HG03520 (cell line): ENCODE results near the gene LRRC8C.
A peak's percentile ranks its signal among the peaks of the same experiment; 100 is the strongest.

ENCODE experiments used
- ATAC-seq: cut with Tn5 transposase; IDR thresholded peaks from one replicate; pipeline ENCODE4 v1.9.1; 2021; ENCODE audit warnings: mild to moderate bottlenecking, moderate library complexity; ENCODE audit not compliant: unreplicated experiment

Gene LRRC8C

DNA sequence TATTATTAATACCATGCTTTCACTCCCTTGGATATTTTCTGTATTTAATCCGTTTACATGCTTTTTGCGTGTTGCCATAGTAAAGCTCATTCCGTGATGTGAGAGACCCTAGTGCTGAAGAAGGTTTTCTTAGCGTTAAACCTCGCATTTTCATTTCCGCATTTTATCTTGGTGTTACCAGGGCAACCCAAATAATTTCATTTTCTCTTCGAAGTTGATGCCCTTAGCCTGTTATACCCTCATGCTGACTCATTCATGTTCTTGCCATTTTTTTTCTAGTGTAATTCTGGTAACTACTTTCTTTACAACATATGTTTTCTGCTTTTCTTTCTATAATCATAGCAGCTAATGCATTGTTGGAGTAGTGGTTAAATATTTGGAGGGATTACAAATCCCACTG lies 37.2 kb downstream of the LRRC8C start:
- ATAC-seq = peak; percentile 99

DNA sequence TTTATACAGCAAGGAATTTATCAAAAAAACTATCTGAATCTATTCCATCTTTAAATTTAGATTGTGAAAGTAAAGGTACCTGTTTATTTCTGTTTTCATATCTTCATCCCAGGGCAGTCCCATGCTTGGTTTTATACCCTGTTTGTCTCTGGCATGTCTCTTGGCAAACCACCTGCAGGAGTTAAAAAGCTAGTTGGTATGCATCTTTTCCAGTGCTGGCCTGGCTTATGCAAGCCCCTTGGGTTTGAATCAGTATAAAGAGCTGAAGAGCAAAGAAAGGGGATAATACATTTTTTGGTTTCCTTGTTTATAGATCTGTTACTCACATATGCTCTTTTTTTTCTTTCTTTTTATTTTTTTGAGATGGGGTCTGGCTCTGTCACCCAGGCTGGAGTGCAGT lies 37.8 kb downstream of the LRRC8C start:
- no peak for ATAC-seq

DNA sequence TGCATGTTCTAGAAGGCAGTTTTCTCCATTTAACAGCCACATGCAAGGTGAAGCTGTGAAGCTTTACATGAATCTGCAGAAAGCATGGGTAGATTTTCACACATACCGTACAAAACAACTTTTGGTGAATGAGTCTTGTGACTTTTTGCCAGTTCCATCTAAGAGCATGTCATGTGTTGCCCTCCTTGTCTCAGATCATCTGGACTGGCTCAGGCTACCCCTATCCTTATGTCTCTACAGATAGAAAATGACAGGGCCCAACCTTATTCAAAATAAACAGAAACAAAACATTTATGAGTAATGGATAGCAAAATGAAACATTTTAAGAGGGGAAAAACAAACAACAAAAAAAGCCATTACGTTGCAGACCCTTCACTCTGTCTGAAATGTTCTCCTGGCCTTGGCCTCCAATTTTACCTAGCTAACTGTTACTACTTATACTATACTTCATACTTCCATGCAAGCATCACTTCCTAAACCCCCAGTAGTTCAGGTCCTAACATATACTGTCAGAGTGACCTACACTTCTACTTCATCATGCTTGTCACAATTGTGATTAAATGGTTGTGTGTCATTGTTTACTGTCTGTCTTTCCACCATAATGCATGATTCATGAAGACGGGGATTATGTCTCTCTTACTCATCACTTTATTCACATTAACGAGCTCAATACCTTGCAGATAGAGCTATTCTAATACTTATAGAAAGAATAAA lies 39.0 kb downstream of the LRRC8C start:
- ATAC-seq = no peak

DNA sequence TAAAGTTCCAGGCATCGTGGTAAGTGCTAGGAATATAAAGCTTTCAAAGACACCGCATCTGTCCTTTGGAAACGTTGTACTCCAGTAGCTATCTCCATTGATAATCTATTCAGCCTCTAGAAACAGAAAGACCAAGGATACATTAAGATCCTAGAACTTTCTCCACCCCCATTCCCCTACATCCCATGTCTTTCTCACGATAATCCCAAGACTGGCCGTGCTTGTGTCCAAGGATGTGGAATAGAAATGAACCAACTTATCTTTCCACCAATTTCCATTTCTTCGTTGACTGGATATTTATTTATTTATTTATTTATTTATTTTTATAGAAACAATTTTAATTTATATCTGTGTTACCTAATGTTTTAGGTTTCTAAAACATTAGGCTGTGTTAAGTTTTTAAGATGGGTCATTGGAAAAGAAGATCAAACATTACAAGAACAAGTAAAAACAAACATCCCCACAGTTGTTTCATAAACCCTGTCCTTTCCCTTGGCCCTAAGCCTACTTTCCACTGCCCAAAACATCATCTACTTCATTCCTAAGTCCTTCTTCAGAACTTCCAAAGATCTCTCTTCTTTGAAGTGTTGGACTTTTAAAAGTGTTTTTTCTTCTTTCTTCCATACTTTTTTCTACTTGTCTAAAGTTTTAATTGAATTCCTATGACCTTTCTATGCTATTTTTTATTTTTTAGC lies 39.7 kb downstream of the LRRC8C start:
- no peak for ATAC-seq

DNA sequence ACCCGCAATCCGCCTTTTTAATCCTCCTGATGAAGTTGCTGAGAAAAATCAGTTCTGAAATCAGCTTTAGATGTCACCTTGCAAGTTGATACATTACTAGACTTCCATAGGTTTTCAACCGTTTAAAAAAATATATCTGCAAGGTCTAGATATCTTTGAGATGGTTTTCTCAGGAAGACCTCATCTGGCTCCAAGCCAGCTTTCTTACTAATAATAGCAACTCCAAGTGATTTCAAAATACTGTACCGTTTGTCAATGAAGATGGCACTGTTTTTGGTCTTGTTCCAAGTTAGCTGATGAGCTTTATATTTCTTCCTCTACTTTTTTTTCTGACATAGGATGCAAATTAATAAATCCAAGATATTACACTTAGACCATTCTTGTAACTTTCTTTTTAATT lies 40.3 kb downstream of the LRRC8C start:
- no peak for ATAC-seq

DNA sequence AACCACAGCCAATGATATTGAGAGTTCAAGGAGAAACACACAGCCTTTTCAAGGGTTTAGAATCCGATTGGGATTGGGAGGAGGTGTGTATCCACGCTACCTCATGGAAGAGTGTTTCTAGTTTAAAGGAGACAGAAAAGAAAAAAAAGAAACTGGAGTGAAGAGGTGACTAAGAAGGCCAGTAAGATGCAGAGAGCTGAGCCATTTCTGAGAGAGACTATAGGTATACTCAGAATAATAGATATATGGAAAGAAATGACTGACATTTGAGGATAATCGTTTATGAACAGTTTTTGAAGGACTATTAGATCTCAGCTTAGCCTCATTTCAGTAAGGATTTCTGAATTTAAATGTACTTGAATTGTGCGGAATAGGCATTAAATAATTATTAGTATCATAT lies 42.8 kb downstream of the LRRC8C start:
- ATAC-seq = no peak

DNA sequence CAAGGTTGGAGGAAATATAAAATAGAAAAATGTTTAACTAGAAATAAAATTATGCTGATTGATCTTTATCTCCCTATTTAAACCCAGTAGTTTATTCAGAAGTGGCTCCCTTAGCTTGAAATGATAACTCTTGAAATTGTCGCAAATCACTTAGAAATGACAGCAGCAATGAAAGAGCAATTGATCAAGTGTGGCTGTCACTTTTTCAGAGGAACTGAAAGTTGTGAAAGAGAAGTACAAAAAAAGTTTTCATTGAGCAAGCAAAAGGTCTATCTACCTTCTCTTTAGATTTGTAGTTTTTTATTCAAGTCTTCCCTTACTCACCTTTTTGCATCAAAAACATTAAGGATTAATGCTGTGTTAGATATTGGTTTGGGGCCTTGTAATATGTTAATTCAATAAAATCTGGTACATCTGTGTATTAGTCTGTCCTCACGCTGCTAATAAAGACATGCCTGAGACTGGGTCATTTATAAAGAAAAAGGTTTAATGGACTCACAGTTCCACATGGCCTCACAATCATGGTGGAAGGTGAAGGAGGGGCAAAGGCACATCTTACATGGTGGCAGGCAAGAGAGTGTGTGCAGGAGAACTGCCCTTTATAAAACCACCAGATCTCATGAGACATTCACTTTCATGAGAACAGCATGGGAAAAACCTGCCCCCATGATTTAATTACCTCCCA lies 48.3 kb downstream of the LRRC8C start:
- peak; percentile 60 for ATAC-seq

DNA sequence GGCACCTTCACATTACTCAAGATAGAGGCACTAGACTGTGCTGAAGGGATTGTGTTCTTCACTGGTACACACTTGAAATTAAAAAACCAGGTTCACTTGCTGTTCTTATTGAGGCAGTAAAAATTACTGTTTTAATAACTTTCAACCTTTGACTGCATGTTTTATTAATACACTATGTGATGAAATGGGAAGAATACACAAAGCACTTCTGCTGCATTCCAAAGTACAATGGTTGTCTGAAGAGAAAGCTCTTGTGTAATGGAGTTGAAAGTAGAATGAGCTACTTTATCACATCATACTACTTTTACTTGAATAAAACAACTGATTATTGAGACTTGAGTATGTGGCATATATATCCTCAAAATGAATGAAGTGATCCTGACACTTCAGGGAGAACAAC lies 49.7 kb downstream of the LRRC8C start:
- ATAC-seq = no peak

DNA sequence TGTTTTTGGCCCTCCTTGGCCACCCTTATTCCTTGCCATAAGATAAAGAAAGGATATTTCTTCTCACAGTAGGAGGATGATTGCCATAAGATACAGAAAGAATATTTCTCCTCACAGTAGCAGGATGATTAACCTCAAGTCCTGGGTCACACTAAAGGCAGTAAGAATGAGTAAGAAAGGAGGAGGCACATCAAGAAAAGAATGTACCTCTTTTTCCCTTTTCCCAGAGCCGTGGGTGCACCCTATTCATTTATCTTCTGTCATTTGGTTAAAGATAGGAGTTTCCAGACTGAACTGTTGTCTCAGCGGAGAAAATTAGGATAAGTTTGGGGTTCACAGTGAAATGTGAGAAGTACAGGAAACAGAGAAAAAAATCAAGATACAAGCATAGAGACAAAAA lies 52.5 kb downstream of the LRRC8C start:
- no peak for ATAC-seq

DNA sequence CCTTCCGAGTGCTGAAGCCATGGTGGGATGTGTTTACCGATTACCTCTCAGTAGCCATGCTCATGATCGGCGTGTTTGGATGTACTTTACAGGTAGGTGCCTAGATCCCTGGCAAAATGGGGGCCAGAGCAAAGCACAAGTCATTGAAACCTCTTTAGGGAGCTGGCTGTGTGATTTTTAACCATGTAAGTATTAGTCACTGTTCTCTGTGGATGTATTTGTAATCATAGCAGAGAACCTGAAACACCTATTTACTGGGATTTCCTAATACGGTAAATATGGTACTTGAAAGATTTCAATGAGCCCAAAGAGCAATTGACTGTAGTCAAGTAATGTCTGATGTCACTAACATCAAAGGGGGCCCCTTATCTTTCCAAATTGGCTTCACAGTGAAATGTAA lies 53.6 kb downstream of the LRRC8C start:
- ATAC-seq = no peak

DNA sequence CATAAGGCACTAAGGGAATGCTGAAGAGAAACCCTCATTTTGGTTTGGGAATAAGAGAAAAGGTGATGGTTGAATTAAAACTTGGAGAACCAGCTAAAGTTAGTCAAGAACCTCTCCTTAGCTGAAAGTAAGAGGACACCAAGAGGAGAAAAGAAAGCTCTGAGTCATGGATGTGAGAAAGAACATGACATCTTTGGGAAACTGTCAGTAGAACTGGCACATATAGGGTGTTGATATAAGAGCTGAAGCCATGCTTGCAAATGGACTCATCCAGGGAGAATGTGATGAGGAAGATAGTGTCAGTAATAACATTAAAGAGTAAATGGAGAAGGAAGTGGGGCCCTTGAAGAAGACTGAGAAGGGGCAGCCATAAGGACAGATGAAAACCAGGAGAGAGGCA lies 54.3 kb downstream of the LRRC8C start:
- ATAC-seq = no peak

DNA sequence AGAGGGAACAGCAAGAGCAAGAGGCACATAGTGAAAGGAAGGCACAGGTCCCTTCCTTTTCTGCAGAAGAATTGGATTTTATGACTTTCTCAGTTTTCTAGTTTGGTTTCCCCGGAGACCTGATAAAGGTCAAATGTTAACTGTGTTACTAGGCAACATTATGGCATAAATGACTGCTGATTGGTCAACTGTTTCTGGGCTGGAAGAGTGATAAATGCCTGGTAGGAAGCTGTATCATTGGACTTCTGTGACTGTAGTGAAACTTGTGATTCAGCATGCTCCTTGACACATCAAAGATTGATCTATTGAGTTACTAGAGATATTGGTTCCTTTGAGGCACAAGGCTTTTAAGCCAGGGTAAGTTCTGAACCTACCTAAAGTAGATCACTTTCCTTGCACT lies 55.7 kb downstream of the LRRC8C start:
- no peak for ATAC-seq

DNA sequence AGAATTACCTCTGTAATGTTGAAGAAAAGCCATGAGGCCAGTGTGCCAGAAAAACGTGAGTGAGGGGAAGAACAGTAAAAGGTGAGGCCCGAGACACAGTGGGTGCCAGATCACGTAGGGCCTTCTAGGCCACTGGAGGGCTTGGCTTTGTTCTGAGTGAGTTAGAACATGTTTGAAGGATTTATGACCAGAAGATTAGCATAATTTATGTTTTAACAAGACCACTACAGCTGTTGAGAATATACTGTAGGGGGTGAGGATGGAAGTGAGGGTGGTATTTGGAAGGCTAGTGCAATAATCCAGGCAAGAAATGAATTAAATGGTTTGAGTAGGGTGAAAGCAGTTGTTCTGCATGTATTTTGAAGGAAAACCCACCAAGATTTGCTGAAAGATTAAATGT lies 56.3 kb downstream of the LRRC8C start:
- ATAC-seq = no peak

DNA sequence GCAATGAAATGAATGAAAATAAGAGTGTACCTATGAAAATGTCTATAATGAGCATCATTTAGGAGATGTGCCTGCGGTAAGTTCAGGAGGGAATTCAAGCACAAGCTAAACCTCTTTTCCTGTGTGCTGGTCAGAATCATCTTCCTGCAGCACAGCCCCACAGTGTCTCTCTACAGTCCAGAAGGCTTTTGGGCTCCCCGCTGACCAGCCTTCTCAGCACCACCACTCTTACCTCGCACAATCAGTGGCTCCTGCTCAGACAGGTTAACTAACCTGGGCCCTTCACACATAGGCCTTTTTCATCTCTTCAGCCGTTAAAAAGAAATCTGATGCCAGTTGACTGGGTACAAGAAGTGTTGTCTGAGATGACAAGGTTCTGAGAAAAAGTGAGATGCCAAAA lies 57.7 kb downstream of the LRRC8C start:
- no peak for ATAC-seq

DNA sequence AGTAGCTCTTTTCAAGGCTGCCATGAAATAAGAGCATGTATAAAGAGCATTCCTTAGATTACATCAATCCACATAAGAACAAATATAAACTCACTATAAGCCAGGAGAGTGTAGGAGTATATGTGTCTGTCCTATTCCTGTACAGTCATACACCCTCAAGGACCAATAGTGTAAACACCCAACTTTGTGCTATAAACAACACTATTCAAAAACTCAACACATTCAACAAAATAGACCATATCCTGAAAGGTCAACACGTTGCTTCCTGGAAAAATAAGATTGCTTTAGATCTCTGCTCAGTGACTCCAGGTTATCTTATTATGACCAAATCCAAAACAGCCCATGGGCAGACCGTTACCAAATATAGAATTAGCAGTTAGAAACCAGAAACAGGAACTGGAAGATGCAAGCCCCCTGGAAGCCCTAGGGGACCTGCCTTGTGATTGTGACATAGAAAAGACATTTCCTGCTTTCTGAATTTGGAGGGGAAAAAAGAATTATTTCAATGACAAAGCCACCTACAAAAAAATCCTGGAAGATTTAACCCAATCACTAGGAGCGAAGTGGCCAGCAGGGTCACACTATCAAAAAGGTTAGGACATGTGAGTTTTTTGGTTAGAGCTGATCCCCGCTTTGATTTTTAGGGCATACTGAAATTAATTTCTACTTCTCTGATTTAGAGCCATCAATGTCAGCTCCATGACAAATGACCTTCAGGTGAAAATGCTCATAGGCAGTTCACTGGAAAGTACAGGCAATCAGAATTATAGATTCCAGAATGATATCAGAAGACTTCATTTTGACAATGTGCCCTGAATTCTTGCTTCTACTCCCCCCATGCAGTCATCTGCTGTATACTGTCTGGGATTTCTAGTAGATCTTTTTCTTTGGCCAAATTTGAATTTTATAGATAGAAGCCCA lies 59.9 kb downstream of the LRRC8C start:
- ATAC-seq = peak; percentile 56

DNA sequence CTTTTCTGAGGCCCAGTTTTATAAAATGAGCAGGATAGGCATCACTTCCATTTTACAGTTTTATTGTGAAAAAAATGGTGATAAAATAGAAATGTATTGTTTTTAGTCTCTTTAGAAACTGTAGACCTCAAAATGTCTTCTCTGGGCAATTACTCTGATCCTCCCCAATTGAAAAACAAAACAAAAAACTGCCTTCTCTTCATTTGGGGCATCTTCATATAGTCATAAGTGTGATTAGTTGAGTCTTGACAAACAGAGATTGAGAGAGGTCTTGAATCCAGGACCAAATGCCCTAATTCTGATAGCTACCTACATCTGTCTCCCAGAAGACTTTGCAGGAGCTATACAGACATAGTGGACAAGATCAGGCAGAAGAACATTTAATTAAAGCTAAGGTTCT lies 62.9 kb downstream of the LRRC8C start:
- ATAC-seq = no peak

DNA sequence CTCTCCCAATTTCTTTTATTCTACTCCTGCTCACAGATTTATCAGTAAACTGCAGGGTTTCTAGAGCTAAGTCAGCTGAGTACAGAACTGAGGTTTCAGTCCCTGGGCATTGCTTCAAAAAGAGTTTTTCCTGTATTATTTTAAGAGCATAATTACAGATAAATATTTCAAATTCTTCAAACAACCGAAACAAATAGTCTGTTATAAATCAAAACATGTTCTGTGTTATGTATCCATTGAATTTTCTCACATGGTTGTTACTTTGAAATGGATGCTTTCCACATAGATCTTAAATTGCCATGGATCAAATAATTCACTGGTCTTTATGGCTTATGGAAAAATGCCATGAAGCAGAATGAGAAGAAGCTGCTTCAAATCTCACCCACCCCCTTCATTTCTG lies 64.5 kb downstream of the LRRC8C start:
- ATAC-seq = no peak

DNA sequence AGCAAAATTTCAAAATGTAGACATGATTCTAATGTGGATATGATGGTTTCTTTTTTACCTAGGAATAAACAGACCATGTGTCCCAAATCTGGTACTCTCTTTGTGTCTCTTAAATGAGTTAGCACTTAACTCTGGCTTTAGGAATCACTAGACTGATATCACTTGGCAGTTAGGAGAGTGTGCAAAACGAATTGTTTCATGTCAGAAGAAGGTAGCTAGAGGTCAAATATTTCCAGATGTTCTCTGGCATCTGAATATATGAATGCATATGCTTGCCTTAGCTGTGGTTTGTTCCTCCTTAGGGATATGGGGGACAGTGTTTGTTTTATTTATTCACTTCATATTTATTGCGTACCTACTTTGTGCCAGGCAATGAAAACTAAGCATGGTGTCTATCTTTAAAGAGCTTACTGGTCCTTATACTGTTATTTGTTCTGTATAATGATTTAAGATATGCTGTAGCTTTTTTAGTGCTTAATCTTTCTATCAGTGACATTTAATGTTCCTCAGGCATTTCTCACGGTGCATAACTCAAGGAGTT lies 65.2 kb downstream of the LRRC8C start:
- ATAC-seq = no peak

DNA sequence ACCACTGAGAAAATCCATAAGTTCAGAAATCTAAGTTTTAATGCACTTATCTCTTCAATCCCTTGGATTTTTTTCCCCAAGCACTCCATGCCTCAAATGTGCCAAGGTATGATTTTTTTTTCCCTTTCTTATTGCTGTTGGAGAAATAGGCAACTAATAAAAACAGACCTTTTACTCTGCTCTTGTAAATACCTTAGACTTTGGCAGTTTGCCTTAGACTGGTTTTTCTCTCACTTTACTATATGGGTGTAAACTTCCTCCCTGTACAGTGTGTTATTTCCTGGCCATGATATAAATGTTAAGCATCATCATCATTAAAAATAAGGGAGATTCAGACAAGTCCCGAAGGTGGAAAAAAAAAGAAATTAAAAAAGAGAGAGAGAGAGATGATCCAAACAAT lies 65.7 kb downstream of the LRRC8C start:
- no peak for ATAC-seq

DNA sequence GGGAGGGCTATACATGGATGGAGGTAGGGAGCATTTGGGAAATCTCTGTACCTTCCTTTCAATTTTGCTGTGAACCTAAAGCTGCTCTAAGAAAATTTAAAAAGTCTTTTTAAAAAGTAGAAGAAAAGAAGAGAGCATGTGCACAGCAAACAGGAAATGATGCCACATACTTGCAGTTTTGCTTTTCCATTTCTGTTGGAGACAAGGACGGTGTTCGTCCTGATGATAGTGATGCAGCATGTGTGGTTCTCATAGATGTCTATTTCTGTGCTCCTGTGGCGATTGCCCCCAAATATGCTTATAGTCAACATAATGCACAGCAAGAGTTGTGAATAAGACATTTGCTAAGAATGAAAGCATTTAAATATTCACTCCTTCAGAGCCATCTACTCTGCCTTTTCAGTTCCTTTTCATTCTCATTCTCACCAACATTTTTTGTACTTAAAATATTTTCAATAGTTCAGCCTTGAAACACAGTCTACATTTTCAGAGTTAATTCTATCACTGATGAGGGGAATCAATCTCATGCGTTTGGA lies 66.6 kb downstream of the LRRC8C start:
- ATAC-seq = no peak
